ENCODE measurements around the gene ROCK1.
A peak's percentile ranks its signal among the peaks of the same experiment; 100 is the strongest.
"Not testable (repeated sequence)": the region's sequence is repeated elsewhere in the genome, so short reads cannot be mapped to it uniquely, and the experiment has no call there.

Gene ROCK1

GRCh38 chr18:21052385-21052784 lies 59.2 kb downstream of the ROCK1 start:
- DNase-seq (ENCODE audit: low read depth), result no peak

GRCh38 chr18:21051620-21052019 lies 60.0 kb downstream of the ROCK1 start:
- no peak for DNase-seq (ENCODE audit: low read depth)

- DNase-seq (ENCODE audit: low read depth), result no peak
These were observed 62.3 kb downstream of the ROCK1 start for GRCh38 chr18:21049306-21049705.

GRCh38 chr18:21047126-21047525 lies 64.5 kb downstream of the ROCK1 start:
- no peak for DNase-seq (ENCODE audit: low read depth)

GRCh38 chr18:21040466-21040865 lies 71.1 kb downstream of the ROCK1 start:
- DNase-seq (ENCODE audit: low read depth), result no peak

GRCh38 chr18:21038201-21038600 lies 73.4 kb downstream of the ROCK1 start:
- no peak for DNase-seq (ENCODE audit: low read depth)

GRCh38 chr18:21031845-21032244 lies 79.8 kb downstream of the ROCK1 start:
- DNase-seq (ENCODE audit: low read depth), result no peak

GRCh38 chr18:21018257-21018656 lies 93.4 kb downstream of the ROCK1 start:
- DNase-seq (ENCODE audit: low read depth), result not testable (repeated sequence)

GRCh38 chr18:21012308-21012707 lies 99.3 kb downstream of the ROCK1 start:
- DNase-seq (ENCODE audit: low read depth), result no peak

- peak; percentile 92 for DNase-seq (ENCODE audit: low read depth)
These were observed 106.9 kb downstream of the ROCK1 start for GRCh38 chr18:21004726-21005125.

- DNase-seq (ENCODE audit: low read depth), result peak; percentile 2
These were observed 110.9 kb downstream of the ROCK1 start for GRCh38 chr18:21000667-21001066.

- DNase-seq (ENCODE audit: low read depth), result no peak
These were observed 114.2 kb downstream of the ROCK1 start for GRCh38 chr18:20997371-20997770.

GRCh38 chr18:20996418-20996817 lies 115.2 kb downstream of the ROCK1 start:
- DNase-seq (ENCODE audit: low read depth), result no peak

GRCh38 chr18:20988726-20989125 lies 122.9 kb downstream of the ROCK1 start:
- no peak for DNase-seq (ENCODE audit: low read depth)

- DNase-seq (ENCODE audit: low read depth), result no peak
These were observed 136.5 kb downstream of the ROCK1 start for GRCh38 chr18:20975077-20975476.

GRCh38 chr18:20971886-20972267 lies 139.7 kb downstream of the ROCK1 start:
- peak; percentile 10 for DNase-seq (ENCODE audit: low read depth)

- no peak for DNase-seq (ENCODE audit: low read depth)
These were observed 144.8 kb downstream of the ROCK1 start for GRCh38 chr18:20966795-20967194.

- no peak for DNase-seq (ENCODE audit: low read depth)
These were observed 148.6 kb downstream of the ROCK1 start for GRCh38 chr18:20963027-20963426.

GRCh38 chr18:20960735-20961134 lies 150.9 kb downstream of the ROCK1 start:
- DNase-seq (ENCODE audit: low read depth), result no peak

GRCh38 chr18:20950827-20951226 lies 160.8 kb downstream of the ROCK1 start:
- not testable (repeated sequence) for DNase-seq (ENCODE audit: low read depth)

All from fibroblast of the conjunctiva (primary cell).